ENCODE data around the gene CDK6.

The CDK6 gene

GRCh38 chr7:92731335-92732063 lies 104.9 kb downstream of the CDK6 start:
- DNase-seq: peak; percentile 65

GRCh38 chr7:92730808-92731207 lies 105.6 kb downstream of the CDK6 start:
- DNase-seq: peak; percentile 71

DNA sequence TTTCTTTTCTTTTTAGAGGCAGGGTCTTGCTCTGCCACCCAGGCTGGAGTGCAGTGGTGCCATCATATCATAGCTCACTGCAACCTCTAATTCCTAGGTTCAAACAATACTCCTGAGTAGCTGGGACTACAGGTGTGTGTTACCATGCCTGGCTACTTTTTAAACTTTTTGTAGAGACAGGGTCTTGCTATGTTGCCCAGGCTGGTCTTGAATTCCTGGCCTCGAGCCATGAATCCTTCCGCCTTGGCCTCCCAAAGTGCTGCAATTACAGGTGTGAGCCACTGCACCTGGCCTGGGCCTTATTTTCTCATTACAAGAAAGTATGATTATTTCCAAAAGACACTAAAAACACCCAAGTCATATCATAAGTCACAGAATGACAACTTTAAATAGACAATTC lies 106.6 kb downstream of the CDK6 start:
- no peak for DNase-seq

GRCh38 chr7:92729172-92729571 lies 107.2 kb downstream of the CDK6 start:
- peak; percentile 60 for DNase-seq

DNA sequence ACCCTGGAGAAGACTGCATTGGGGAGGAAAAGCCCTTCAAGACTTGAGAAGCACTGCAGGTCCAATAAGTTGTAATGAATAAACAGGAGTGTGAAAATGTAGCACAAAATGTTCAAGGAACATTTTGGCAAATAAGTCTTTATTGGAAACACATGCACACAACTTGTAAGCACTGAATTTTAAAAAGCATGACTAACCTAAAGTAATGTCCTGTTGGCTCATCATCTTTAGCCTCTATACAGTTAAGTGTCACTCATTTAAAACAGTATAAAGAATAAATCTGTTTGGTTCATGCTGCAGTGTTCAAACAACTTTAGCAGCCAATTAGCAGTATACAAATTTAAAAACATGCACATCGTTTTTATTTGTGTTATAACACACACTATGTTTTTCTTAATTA lies 108.6 kb downstream of the CDK6 start:
- DNase-seq: peak; percentile 78

DNA sequence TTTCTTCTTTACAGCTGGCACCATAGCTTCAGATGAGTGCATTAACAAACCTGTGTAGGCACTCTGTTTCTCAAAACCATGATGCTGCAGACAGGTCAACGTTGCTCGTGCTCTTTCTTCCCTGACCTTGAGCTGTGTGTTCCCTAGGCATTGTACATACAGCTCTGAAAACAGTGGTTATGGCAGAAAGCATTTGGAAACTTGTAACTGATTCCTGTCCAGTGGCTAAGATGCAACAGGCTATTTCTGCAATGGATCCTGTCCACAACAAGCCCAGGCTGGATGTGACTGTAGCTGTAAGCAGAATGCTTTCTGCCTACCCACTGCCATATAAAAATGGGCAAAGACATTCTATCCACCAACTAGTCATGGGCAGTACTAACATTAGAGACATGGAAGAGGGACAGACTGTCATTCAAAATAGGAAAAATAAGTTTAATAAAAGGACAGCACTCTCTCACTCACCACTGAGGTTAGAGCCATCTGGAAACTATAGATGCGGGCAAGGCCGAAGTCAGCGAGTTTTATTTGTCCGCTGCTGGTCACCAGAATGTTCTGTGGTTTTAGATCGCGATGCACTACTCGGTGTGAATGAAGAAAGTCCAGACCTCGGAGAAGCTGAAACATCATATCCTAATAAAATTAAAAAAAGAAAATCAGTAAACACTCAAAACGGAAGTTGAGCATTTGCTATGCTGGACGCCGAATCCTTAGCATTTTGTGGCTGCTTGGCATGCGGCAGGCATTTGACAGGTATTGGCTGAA lies 111.0 kb downstream of the CDK6 start:
- DNase-seq: no peak

- DNase-seq: no peak
Observed at GRCh38 chr7:92723943-92724342, 112.4 kb downstream of the CDK6 start.

DNA sequence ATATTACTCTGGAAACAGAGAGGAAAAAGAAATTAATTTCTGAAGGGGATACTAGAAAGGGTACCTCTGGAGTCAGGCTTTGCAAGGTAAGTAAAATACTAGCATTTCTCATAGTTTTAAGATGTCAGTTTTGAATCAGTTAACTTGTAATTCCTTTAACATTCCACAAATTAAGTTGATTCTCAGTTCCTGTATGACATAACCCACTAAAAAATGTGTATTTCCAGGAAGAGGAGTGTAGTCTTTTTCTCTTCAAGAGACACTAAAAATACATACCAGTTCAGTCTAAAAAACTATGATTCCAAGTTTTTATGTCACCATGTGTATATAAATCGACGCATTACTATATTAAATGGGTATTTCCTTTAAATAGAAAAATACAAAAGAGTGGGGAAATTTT lies 113.2 kb downstream of the CDK6 start:
- peak; percentile 78 for DNase-seq

DNA sequence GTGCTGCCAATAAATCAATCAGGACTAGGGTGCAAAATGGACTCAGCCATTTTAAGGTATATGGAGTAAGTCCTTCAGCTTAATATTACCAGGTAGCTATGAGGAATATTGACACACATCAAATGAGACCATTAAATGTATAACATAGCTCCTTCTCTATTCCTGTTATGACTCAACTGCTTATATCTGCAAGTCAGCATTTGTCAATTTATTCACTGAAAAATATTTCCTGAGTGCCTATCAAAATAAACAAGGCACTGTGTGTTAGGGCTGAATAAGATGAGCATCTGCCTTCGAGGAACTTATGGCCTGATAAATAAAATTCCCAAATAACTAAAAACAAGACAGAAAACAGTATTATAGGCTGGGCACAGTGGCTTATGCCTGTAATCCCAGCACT lies 113.8 kb downstream of the CDK6 start:
- no peak for DNase-seq

DNA sequence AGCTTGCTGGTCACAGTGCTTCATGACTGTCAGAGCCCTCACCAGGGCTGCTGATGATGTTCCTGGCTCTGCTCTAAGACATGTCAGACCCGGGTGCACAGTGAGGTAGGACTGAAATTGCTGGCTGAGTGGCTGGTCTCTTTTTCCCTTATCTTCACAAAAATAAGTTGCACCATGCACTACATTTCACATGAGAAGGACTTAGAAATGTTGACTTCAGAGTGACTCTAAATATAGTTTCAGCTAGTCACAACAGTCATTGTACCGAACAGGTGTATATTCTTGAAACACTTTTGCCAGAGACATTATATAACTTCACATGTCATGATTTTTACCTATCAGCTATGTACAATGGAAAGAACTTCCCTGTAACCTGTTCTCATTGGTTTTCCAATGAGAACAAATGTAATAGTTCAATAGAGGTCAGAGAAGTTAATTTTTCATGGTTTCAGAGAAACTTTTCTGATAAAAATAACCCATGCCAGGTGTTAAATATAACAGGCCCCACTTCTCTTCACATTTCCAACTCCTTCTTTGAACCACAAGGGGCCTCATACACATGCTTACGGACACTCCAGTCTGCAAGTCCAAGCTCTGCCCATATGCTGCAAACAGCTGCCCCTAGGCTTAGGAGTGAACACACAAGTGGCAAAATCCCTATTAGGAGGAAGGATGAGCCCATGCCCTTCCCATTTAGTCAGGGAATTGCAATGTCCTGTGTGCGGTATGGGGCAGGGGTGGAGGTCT lies 115.6 kb downstream of the CDK6 start:
- no peak for DNase-seq

DNA sequence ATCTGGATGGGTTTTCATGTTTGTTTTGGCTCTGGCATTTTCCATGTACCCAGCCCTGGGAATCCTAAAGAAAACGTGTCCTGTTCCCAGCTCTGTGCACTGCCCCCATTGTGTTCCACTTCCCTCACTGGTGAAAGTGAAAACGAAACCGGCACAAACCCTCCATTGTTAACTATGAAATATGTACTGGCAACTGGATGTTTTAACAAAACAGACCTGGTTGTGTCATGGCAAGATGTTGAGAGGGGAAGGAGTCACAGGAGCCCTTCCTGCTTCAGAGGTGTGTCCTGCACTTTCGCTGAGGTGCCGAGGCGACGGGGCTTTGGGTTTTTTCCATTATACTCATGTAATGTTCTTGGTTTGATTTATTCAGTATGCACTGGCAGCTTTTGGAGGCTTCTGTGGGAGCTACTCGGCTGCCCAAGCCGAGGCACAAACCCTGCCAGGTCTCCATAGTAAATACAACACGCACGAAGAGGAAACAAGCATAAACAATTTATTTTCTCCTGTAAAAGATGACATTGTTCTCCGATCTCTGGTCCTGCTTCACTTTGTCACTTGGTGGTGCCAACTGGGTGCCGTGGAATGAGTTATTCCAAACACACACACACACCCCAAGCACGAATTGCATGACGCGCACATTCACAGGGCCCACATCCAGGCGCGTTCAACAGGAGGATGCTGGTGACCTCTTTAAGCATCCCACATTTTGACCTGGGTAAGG lies 118.2 kb downstream of the CDK6 start:
- no peak for DNase-seq

DNA sequence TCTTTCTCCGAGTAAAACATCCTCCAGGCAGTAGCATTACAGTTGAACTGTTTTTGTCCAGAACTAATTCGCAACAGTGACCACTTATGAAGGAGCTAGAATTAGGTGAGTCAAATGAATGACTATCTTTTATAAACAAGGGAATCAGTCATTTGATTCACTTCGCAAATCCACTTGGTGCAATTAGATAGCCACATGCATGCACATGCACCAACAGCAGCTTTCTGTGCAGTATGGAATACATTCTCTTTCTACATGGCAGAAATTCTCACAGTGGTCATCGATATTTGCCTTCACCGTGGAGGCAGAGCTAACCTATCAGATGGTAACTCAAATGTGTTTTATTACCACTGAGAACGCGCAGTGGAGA lies 118.8 kb downstream of the CDK6 start:
- no peak for DNase-seq

DNA sequence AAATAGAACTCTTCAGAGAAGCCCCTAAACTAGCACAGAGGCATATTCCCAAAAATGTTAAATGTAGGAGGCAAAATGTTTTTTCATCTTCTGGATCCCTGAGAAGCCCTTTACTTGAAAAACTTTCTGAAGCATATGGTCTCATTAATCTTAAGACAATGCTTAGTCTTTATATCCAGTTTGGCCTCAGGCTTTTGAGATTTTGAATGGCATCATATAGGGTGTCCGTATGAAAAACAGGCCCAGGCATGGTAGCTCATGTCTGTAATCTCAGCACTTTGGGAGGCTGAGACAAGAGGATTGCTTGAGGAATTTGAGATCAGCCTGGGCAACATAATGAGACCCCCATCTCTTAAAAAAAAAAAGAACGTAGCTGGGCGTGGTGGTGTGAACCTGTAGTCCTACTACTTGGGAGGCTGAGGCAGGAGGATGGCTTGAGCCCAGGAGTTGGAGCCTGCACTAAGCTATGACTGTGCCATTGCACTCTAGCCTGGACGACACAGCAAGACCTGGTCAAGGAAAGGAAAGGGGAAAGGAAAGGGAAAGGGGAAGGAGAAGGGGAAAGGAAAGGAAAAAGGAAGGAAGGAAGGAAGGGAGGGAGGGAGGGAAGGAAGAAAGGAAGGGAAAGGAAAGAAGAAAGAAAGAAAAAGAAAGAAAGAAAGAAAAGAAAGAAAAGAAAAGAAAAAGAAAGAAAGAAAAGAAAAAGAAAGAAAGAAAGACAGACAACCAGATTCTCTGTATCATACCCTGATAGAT lies 119.4 kb downstream of the CDK6 start:
- no peak for DNase-seq

DNA sequence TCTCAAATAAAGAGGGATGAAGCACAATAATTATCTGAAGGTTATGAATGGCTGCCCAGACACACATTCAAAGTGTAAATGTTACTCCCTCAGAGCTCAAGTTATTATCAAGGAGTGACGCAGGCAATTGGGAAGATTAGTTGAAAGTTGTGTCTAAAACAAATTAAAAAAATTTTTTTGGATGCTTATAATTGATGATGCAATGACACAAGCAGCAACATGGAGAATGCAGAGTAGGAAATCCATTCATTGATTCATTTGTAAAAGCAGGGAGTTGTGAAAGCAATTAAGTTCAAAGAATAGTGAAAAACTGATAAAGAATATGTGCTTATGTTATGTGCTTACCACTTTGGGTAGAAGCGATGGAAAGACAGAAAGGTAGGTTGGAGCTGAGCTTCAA lies 120.4 kb downstream of the CDK6 start:
- no peak for DNase-seq

DNA sequence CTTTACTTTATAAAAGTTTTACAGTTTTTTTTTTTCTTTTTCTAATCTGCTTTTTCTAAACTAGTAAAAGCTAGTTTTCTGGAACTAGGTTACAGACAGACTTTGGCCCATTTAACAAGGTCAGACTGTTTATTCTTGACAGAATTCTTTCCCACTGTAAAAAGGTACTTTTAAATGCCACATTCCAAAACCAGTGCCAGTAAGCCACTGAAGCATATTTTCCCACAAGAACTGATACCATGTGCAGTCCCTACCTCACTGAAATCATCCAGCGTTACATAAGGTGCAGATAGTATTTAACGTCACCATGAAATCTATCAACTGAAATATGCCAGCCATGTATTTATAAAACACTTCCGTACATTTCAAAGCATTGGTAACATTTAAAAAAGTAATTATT lies 121.6 kb downstream of the CDK6 start:
- DNase-seq: no peak

- DNase-seq: no peak
Observed at GRCh38 chr7:92714280-92714679, 122.1 kb downstream of the CDK6 start.

DNA sequence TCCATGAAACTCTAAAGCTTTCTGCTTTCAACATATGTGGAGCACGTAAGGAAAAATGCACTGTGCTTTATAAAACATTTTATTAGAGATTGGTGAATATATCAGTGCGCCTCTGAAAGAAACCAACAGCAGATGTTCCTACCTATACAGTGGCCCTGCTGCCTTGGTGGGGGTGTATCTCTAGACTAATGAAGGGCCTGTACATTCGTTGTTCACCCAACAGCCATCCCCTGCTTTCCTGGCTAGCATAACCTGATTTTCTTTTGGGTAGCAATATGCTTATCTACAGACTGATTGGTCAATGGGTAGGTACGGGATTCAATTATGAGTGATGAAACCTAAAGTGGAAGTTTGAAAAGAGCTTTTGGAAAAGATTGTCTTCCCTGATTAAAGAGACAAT lies 126.5 kb downstream of the CDK6 start:
- no peak for DNase-seq

GRCh38 chr7:92709150-92709549 lies 127.2 kb downstream of the CDK6 start:
- DNase-seq: no peak

GRCh38 chr7:92708111-92709042 lies 128.0 kb downstream of the CDK6 start:
- DNase-seq: no peak

DNA sequence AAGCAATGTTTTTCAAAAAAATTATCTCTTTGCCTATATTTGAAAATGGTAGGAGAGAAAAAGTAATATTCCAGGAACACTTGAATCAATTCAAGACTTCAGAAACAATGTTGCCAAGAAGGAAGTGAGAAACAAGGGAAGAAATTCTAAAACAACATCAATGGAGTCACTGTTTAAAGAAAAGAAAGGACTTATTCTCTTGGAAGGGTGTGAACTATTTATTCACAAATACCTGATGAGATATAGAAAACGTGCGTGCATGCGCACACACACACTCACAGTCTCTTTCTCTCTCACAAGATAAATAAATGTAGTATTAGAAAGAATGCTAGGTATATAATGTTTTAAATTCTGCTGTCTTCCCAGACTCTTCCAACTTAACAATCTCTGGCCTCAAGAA lies 128.9 kb downstream of the CDK6 start:
- DNase-seq: no peak

DNA sequence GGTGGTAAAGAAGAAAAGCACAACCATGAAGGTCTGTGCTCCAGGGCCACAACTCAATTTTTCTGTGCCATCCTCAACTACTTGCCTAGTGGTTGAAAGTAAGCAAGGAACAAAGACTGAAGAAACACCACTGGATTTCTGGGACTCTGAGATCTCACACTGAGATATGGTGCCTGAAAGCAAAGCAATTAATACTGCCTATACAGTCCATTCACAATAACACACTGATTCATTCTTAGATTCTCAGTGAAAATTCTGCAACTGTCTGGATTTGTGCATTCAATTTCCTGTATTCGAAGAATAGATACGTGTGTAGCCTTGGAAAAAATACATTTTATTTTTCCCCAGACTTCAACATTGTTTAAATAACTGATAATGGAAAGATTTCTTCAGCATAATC lies 129.8 kb downstream of the CDK6 start:
- no peak for DNase-seq
